ENCODE data around the gene MAPT.

DNA sequence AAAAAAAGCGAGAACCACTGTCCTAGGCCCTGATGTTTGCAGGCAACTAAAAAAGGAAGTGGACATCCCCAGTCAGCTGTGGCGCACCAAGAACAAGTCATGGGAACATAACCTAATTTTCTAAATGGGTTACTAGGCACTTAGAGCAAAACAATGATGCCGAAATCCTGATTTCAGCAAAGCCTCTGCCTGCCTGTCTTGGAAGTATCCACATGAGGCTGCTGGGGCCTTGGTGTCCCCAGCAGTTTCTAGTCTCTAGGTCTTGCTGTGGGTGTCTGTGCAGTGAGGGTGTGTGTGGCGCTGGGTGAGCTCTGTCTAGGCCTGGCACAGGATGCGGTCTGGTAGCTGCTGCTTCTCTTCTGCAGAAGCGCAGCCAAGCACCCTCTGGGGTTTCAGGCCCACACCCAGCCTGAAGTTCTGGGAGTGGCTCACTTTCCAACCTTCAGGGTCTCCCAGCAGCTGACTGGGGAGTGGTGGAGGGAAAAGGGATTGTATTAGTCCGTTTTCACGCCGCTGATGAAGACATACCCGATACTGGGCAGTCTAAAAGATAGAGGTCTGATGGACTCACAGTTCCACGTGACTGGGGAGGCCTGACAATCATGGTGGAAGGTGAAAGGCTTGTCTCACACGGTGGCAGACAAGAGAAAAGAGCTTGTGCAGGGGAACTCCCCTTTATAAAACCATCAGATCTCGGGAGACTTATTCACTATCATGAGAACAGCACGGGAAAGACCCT, 125.8 kb downstream of the MAPT start:
- TF ChIP-seq, protein P1, sequence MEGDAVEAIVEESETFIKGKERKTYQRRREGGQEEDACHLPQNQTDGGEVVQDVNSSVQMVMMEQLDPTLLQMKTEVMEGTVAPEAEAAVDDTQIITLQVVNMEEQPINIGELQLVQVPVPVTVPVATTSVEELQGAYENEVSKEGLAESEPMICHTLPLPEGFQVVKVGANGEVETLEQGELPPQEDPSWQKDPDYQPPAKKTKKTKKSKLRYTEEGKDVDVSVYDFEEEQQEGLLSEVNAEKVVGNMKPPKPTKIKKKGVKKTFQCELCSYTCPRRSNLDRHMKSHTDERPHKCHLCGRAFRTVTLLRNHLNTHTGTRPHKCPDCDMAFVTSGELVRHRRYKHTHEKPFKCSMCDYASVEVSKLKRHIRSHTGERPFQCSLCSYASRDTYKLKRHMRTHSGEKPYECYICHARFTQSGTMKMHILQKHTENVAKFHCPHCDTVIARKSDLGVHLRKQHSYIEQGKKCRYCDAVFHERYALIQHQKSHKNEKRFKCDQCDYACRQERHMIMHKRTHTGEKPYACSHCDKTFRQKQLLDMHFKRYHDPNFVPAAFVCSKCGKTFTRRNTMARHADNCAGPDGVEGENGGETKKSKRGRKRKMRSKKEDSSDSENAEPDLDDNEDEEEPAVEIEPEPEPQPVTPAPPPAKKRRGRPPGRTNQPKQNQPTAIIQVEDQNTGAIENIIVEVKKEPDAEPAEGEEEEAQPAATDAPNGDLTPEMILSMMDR (IDR thresholded peaks at IDR 0.05), result no peak
- TF ChIP-seq POLR2A (IDR thresholded peaks at IDR 0.05), result no peak
